BLaER1 (cell line): ENCODE results near the gene LRMDA.

ENCODE experiments used
- H3K27ac ChIP-seq: shearing (Covaris generic); formaldehyde crosslinking; 2 replicates; pipeline ENCODE4 v1.8.1; 2022
- H3K27me3 ChIP-seq: shearing (Covaris generic); formaldehyde crosslinking; 2 replicates; pipeline ENCODE4 v1.8.1; 2022
- H3K36me3 ChIP-seq: shearing (Covaris generic); formaldehyde crosslinking; 2 replicates; pipeline ENCODE4 v1.8.1; 2022
- H3K4me1 ChIP-seq: shearing (Covaris generic); formaldehyde crosslinking; 2 replicates; pipeline ENCODE4 v1.8.1; 2022
- H3K4me2 ChIP-seq: shearing (Covaris generic); formaldehyde crosslinking; 2 replicates; pipeline ENCODE4 v1.8.1; 2022
- H3K4me3 ChIP-seq: shearing (Covaris generic); formaldehyde crosslinking; 2 replicates; pipeline ENCODE4 v1.8.1; 2022
- H3K9ac ChIP-seq: shearing (Covaris generic); formaldehyde crosslinking; 2 replicates; pipeline ENCODE4 v1.8.1; 2022
- H3K9me3 ChIP-seq: shearing (Covaris generic); formaldehyde crosslinking; 2 replicates; pipeline ENCODE4 v1.8.1; 2022
- H4K20me1 ChIP-seq: shearing (Covaris generic); formaldehyde crosslinking; 2 replicates; pipeline ENCODE4 v1.8.1; 2022
- Cebpa-rat ChIP-seq: shearing (Covaris generic); IDR thresholded peaks from 2 replicates; pipeline ENCODE4 v1.8.1; 2022

The LRMDA gene

DNA sequence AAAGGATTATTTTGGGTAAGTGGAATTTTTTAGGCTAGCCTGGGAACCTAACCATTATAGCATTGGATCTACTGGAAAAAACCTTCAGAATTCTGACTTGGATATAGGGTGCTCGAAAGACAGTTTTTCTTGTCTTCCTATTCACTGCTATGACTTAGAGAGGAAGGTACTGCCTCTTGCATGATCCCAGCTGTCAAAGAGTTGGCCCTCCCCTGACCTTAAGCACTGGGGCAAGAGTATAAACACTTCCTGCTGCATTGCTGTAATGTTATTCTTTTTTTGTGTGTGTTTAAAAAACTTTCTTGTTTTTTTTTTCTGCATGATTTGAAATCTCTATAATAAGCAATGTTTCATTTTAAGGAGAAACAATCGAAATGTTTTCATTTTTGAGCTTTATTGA is 113.0 kb downstream of the LRMDA start:
- no peak for TF ChIP-seq Cebpa-rat
- no peak overlapping the region for H3K9ac ChIP-seq
- peaks cover 13% of the 10 kb centered on the region; the same call in 1 of the 2 replicates for H3K4me1 ChIP-seq
- H3K4me2 ChIP-seq: no peak overlapping the region
- no peak overlapping the region for H3K4me3 ChIP-seq
- no peak overlapping the region for H3K27ac ChIP-seq
- no peaks in the 10 kb centered on the region for H3K27me3 ChIP-seq
- H3K9me3 ChIP-seq: no peaks in the 10 kb centered on the region
- no peaks in the 10 kb centered on the region for H4K20me1 ChIP-seq
- no peaks in the 10 kb centered on the region for H3K36me3 ChIP-seq

- Histone ChIP-seq H3K27ac (no peak overlapping the region), H3K36me3 (no peaks in the 10 kb centered on the region), H4K20me1 (no peaks in the 10 kb centered on the region), H3K4me1 (peaks cover 13% of the 10 kb centered on the region; the same call in 1 of the 2 replicates), H3K27me3 (no peaks in the 10 kb centered on the region), H3K4me2 (no peak overlapping the region), H3K9me3 (no peaks in the 10 kb centered on the region), H3K4me3 (no peak overlapping the region), H3K9ac (no peak overlapping the region)
- no peak for TF ChIP-seq Cebpa-rat
Measured at GRCh38 chr10:75544993-75545706, 113.7 kb downstream of the LRMDA start.

GRCh38 chr10:75546004-75546403 is 114.6 kb downstream of the LRMDA start:
- Histone ChIP-seq H3K4me2 (no peak overlapping the region), H3K36me3 (no peaks in the 10 kb centered on the region), H3K27ac (no peak overlapping the region), H3K4me1 (peaks cover 13% of the 10 kb centered on the region; the same call in 1 of the 2 replicates), H3K27me3 (no peaks in the 10 kb centered on the region), H3K4me3 (no peak overlapping the region), H3K9ac (no peak overlapping the region), H4K20me1 (no peaks in the 10 kb centered on the region), H3K9me3 (no peaks in the 10 kb centered on the region)
- no peak for TF ChIP-seq Cebpa-rat

DNA sequence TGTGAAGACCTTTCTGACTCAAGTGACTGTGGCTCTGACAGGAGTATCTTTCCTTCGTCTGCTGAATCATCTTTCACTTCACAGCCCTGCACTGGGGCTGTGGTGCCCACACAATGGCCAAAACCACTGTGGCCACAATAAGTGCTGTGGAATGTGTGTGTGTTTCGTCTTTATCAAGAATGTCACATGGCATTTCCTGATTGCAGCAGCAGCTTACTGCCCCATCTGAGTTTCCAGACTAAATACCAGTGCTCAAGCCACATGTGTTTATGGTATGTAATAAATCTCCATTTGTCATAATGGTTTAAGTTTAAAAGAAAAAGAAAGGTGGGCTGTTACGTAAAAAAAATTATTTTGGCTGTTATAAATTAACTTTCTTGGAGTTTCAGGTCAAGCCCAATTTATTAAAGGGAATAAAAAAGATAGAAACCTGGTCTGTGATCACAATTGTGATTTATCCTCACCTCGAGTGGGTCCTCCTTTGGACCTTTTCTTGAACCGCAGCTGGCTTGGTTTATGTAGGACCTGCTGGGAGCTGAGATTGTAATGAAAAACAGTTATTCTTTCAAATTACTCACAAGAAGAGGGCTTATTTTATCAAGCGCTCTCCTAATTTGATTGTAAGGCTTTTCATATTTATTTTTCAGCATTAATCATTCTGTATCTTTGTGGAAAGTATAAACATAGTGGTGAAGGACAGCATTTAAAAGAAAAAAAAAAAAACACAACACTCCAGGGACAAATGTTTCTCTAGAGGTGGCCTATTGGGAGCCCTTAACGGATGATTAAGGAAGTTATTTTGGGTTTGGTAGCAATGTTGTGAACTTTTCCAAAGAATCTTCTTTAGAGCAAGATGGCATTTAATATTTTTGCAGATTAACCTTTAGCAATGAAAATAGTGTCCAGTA is 116.2 kb downstream of the LRMDA start:
- Histone ChIP-seq H3K4me1 (0 out of 2 replicates have a peak, but pooled peaks cover 5% of the 10 kb centered on the region), H3K4me3 (no peak overlapping the region), H3K27ac (no peak overlapping the region), H3K36me3 (no peaks in the 10 kb centered on the region), H3K9me3 (0 out of 2 replicates have a peak, but pooled peaks cover 10% of the 10 kb centered on the region), H3K27me3 (no peaks in the 10 kb centered on the region), H4K20me1 (no peaks in the 10 kb centered on the region), H3K4me2 (no peak overlapping the region), H3K9ac (no peak overlapping the region)
- TF ChIP-seq Cebpa-rat: no peak

GRCh38 chr10:75548356-75548755 is 116.9 kb downstream of the LRMDA start:
- H3K4me3 ChIP-seq: no peak overlapping the region
- no peaks in the 10 kb centered on the region for H4K20me1 ChIP-seq
- H3K4me1 ChIP-seq: 0 out of 2 replicates have a peak, but pooled peaks cover 5% of the 10 kb centered on the region
- H3K27me3 ChIP-seq: no peaks in the 10 kb centered on the region
- H3K9me3 ChIP-seq: 0 out of 2 replicates have a peak, but pooled peaks cover 10% of the 10 kb centered on the region
- no peak overlapping the region for H3K27ac ChIP-seq
- no peaks in the 10 kb centered on the region for H3K36me3 ChIP-seq
- H3K4me2 ChIP-seq: no peak overlapping the region
- no peak overlapping the region for H3K9ac ChIP-seq
- no peak for TF ChIP-seq Cebpa-rat

GRCh38 chr10:75550191-75550590 is 118.8 kb downstream of the LRMDA start:
- Histone ChIP-seq H4K20me1 (no peaks in the 10 kb centered on the region), H3K4me1 (0 out of 2 replicates have a peak, but pooled peaks cover 5% of the 10 kb centered on the region), H3K9me3 (0 out of 2 replicates have a peak, but pooled peaks cover 10% of the 10 kb centered on the region), H3K27me3 (no peaks in the 10 kb centered on the region), H3K36me3 (no peaks in the 10 kb centered on the region), H3K9ac (no peak overlapping the region), H3K27ac (no peak overlapping the region), H3K4me3 (no peak overlapping the region), H3K4me2 (no peak overlapping the region)
- no peak for TF ChIP-seq Cebpa-rat

DNA sequence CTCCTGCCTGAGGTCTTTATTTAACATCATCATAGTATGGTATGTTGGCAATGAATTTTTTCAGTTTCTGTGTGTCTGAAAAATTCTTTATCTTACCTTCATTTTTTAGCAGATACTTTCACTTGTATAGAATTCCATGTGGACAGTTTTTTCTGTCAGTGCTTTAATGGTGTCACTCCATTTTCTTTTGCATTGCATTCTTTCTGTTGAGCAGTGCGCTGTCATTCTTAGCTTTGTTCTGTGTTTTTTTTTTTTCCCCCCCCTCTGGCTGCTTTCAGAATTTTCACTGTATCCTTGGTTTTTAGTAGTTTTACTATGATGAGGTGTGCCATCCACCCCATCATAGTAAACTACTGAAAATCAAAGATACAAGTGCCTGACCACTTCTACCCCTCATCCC is 120.7 kb downstream of the LRMDA start:
- Histone ChIP-seq H3K27me3 (no peaks in the 10 kb centered on the region), H3K27ac (no peak overlapping the region), H3K9ac (no peak overlapping the region), H3K4me3 (no peak overlapping the region), H4K20me1 (no peaks in the 10 kb centered on the region), H3K4me2 (no peak overlapping the region), H3K9me3 (peaks cover 13% of the 10 kb centered on the region; the same call in 1 of the 2 replicates), H3K4me1 (0 out of 2 replicates have a peak, but pooled peaks cover 5% of the 10 kb centered on the region), H3K36me3 (no peaks in the 10 kb centered on the region)
- no peak for TF ChIP-seq Cebpa-rat

GRCh38 chr10:75553550-75553949 is 122.1 kb downstream of the LRMDA start:
- no peak overlapping the region for H3K9ac ChIP-seq
- no peaks in the 10 kb centered on the region for H3K27me3 ChIP-seq
- no peaks in the 10 kb centered on the region for H3K36me3 ChIP-seq
- no peak overlapping the region for H3K4me3 ChIP-seq
- no peak overlapping the region for H3K27ac ChIP-seq
- no peaks in the 10 kb centered on the region for H3K4me1 ChIP-seq
- no peak for TF ChIP-seq Cebpa-rat
- peaks cover 20% of the 10 kb centered on the region; the same call in 1 of the 2 replicates for H3K9me3 ChIP-seq
- H4K20me1 ChIP-seq: no peaks in the 10 kb centered on the region
- H3K4me2 ChIP-seq: no peak overlapping the region

- TF ChIP-seq Cebpa-rat: no peak
- Histone ChIP-seq H4K20me1 (no peaks in the 10 kb centered on the region), H3K9me3 (peaks cover 20% of the 10 kb centered on the region; the same call in 1 of the 2 replicates), H3K9ac (no peak overlapping the region), H3K4me2 (no peak overlapping the region), H3K4me1 (no peaks in the 10 kb centered on the region), H3K4me3 (no peak overlapping the region), H3K36me3 (no peaks in the 10 kb centered on the region), H3K27me3 (no peaks in the 10 kb centered on the region), H3K27ac (no peak overlapping the region)
Measured at GRCh38 chr10:75555323-75555722, 123.9 kb downstream of the LRMDA start.

DNA sequence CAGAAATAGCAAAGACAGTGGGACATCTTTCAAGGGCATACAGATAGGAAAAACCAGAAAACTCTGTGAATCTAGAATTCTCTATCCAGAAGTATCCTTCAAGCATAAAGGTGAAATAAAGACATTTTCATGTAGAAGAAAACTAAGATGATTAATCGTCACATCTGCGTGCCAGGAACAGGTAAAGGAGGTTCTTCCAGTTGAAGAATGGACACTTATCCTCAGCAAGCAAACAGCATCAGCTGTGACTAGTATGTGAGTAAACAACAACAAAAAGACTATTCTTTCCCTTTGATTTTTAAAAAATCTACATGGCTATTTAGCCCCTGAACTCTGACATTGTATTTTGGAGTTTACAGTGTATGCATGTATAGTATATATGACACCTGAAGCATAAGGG is 124.9 kb downstream of the LRMDA start:
- Histone ChIP-seq H3K4me1 (no peaks in the 10 kb centered on the region), H3K4me2 (no peak overlapping the region), H3K27me3 (no peaks in the 10 kb centered on the region), H3K4me3 (no peak overlapping the region), H3K9me3 (peaks cover 20% of the 10 kb centered on the region; the same call in 1 of the 2 replicates), H3K27ac (no peak overlapping the region), H4K20me1 (no peaks in the 10 kb centered on the region), H3K9ac (no peak overlapping the region), H3K36me3 (no peaks in the 10 kb centered on the region)
- no peak for TF ChIP-seq Cebpa-rat
